NK-92 (cell line): ENCODE measurements around the gene LRRC4.

Experiments
- DNase-seq: peaks from one replicate; lab custom pipeline; 2025; ENCODE audit not compliant: unreplicated experiment; lab: John Stamatoyannopoulos, UW

Gene LRRC4

GRCh38 chr7:128059143-128059988, 28.1 kb upstream of the LRRC4 start:
- no peak for DNase-seq

GRCh38 chr7:128057909-128058308, 26.7 kb upstream of the LRRC4 start:
- DNase-seq: no peak

DNA sequence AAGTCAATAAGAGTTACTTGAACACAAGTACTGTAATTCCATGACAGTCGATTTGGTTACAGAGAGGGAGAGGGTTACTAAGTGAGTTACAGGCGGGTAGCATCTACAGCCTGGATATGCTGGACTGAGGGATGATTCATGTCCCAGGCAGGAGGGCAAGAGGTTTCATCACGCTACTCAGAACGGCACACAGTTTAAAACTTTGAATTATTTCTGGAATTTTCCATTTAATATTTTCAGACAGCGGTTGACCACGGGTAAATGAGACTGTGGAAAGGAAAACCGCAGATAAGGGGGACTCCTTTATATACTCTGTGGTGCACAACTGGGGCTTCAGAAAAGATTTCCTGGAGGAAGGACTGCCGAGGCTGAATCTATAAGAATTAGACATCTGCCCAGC, 25.7 kb upstream of the LRRC4 start:
- DNase-seq: no peak

DNA sequence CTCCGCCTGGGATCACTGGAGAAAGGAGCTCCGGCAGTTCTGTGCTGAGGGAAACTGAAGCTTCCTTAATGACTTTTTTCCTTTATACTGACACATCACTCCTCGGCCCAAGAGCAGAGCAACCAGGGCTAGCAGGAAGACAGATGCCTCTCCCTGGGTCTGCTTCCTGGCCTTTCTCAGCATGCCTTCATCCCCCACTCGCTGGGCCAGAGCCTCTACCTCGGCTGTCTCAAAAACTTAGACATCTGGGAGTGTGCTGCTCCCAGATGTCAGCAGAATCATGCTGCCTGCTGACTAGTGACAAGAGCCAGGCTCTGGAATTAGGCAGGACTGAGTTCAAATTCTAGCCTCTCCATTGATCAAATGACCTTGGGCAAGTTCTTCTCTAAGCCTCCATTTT, 24.4 kb upstream of the LRRC4 start:
- no peak for DNase-seq

GRCh38 chr7:128054511-128054910, 23.3 kb upstream of the LRRC4 start:
- no peak for DNase-seq

DNA sequence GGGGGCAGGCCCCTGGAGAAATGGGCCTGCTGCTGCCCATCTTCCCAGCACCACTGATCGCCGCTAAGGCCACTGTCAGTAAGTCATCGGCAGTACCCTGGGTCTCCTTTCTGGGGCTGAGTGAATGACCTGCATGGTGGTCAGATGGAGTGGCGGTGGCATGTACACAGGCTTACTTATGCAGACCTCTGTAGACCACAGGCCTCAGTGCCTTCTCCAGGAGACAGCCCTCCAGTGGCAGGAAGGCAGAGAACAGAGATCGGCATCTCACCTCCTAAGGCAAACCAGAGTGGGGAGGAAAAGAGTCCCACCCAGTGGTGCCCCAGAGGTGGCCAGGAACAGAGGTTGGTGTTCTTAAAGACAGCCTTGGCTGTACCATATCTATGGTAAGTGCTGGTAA, 22.8 kb upstream of the LRRC4 start:
- no peak for DNase-seq

DNA sequence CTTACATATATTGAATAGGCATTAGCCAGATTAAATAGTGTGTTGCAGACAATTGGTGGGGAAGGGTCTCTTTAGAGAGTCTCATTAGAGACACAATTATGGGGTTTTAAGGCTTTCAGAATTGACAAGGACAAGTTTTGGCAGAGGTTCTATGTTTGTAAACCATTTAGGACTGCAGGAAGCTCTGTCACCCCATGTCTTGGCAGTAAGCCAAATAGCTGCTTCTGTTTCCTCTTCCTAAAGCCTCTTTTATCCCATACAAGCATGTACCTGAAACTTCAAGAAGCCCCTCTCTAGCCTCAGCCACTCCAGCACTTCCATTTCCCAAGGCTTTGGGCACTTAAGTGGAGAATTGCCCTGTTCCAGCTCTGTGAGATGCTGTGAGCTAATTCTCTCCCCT, 21.8 kb upstream of the LRRC4 start:
- DNase-seq: no peak

- DNase-seq: no peak
These were observed 21.2 kb upstream of the LRRC4 start for GRCh38 chr7:128052404-128052803.

GRCh38 chr7:128045766-128046165, 14.5 kb upstream of the LRRC4 start:
- no peak for DNase-seq

DNA sequence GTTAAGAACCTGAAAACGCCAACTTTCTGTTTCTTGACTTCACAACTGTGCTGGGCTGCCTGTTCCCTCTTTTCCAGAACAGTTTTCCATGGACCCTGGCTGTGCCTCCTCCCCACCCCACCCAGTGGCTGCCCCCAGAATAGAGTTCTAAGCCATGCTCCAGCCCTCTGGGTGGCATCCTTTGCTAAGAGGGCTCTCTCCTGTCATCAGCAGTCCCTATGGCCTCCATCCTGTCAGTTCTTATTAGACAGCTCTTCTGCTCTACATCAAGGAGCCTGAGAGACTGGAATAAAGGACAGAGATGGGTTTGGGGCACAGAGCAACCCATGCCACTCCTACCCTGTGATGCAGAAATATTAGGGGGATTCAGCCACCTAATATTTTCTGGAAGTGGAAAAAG, 13.9 kb upstream of the LRRC4 start:
- no peak for DNase-seq

DNA sequence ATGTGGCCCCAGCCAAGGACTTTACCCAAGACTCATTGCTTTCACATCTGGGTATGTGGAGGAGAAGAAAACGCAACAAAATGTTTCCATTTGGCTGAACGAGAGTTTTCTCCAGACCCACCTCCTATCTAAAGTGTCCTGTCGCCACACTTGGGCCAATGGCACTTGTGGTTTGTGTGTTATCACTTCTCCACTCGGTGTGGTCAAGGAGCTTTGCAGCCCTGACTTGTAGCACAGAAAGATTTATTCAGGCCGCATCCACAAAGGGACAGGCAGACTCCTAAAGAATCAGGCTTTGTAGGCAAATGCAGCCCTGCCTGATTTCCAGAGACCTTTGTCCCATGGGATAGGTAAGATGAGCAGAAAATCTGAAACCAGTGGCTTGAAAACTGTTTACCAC, 12.8 kb upstream of the LRRC4 start:
- no peak for DNase-seq

DNA sequence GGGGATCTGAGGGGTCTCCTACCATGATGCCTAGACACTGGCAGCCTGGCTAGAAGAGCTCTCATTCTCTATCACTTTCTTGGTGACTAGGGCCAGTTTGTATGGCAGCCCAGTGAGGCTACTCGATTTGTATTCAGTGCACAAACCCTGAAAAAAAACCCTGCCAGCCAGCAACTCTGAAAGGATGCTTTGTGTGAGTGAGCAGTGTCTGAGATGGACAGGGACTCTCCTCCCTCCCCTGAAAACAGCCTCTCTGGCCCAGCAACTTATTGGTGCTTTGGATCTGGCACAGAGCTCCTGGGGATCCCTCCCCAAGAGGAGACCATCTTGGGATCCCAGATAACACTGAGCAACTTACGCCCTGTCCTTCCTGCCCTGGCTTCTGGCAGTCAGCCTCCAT, 10.8 kb upstream of the LRRC4 start:
- DNase-seq: no peak

DNA sequence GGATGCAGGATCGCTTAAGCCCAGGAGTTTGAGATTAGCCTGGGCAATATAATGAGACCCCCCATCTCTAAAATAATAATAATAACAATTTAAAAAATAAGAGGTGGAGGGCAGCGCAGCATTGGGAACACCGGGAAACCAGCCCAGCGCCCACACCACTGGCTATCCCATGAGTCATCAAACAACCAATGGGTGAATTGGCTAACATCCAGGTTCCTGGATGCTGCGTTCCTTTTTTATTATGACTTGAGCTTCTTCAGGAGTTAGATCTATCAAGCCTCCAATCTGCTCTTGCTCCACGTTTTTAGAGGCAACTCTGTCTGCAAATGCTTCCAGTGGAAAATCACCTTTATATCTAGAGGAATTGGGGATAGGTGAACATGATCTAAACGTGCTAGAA, 10.0 kb upstream of the LRRC4 start:
- no peak for DNase-seq

- DNase-seq: no peak
These were observed 9.0 kb upstream of the LRRC4 start for GRCh38 chr7:128040205-128040604.

DNA sequence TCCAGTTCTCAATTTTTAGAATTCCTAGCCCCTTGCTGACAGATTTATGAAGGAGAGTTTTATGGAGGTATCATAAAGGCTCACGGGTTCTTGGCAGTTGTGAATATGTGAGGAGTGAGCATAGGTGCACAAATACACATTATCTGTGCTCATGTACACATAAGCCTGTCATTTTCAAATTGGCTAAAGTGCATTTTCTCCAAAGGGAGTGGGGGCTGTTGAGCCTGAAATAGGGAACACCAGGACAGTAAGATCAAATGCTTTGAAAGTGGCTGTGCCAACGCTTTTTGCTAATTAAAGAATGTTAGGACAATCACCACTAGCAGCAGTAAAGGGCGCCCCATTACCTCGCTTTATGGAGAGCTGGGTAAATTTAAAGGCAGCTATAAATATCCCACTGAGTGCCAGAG, 8.3 kb upstream of the LRRC4 start:
- DNase-seq: no peak

- DNase-seq: no peak
These were observed 6.8 kb upstream of the LRRC4 start for GRCh38 chr7:128037880-128038619.

DNA sequence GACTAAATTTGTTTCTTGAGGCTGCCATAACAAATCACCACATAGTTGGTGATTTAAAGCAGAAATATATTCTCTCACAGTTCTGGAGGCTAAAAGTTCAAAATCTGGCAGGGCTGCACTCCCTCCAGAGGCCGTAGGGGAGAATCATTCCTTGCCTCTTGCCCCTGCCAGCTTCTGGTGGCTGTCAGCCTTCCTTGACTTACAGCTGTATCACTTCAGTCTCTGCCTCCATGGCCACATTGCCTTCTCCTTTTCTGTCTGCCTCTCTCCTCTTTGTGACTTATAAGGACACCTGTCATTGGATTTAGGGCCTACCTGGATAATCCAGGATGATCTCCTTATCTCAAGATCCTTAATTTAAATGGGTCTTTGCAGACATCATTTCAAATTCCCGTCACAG, 5.8 kb upstream of the LRRC4 start:
- DNase-seq: no peak

- no peak for DNase-seq
These were observed 5.1 kb upstream of the LRRC4 start for GRCh38 chr7:128036226-128036940.

DNA sequence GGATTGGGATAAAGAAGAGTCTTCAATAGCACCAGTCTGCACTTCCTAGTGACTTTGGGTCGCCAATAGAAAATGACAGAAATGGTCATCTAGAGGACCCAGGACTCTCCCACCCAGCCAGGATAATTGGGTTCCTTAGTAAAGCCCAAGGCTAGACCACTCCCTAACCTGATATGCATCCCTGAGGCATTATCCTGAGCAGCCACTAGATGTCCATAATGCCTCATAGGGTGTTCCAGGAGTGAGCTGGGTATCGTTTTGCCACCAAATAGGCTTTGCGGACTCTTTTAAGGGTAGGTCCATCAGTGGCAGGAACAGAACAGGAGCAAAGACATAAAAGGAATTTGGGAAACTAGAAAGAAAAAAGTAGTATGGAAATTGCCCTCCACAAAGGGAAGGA, 4.5 kb upstream of the LRRC4 start:
- no peak for DNase-seq

GRCh38 chr7:128034825-128035224, 3.6 kb upstream of the LRRC4 start:
- no peak for DNase-seq

GRCh38 chr7:128033246-128033645, 2.0 kb upstream of the LRRC4 start:
- DNase-seq: no peak
